H54 (cell line): ENCODE results near the gene SUMO3.

Experiments
- DNase-seq: peaks from one replicate; pipeline ENCODE4 v3.0.0; 2011; ENCODE audit warnings: low spot score, mixed read lengths; ENCODE audit not compliant: insufficient read length
- FAIRE-seq: peaks from 3 replicates; lab custom pipeline; 2011; peaks lifted over from hg19 to GRCh38; lab: Jason Lieb, UNC
- POLR2A ChIP-seq: IDR thresholded peaks from 2 replicates; pipeline ENCODE4 v1.6.1; 2011; ENCODE audit warnings: low read depth, mild to moderate bottlenecking, low read length

Gene SUMO3

GRCh38 chr21:44764319-44765230 lies 53.3 kb downstream of the SUMO3 start:
- no peak for FAIRE-seq
- DNase-seq = no peak
- TF ChIP-seq POLR2A = no peak

DNA sequence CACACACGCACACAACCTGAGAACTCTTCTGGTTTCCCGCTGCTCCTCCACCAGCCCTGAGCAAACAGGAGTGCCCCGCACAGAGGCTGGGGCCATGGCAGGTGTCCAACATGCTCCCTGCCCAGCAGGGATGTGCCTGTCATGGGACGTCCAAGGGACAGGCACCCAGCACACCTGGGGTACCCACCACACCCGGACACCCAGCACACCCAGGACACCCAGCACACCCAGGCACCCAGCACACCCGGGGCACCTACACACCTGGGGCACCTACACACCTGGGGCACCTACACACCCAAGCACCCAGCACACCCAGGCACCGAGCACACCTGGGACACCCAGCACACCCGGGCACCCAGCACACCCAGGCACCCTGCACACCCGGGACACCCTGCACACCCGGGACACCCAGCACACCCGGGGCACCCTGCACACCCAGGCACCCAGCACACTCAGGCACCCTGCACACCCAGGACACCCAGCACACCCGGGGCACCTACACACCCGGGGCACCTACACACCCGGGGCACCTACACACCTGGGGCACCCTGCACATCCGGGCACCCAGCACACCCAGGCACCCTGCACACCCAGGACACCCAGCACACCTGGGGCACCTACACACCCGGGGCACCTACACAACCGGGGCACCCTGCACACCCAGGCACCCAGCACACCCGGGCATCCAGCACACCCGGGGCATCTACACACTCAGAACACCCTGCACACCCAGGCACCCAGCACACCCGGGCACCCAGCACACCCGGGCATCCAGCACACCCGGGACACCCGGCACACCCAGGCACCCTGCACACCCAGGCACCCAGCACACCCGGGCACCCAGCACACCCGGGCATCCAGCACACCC lies 54.2 kb downstream of the SUMO3 start:
- FAIRE-seq (no peak), DNase-seq (no peak)
- no peak for TF ChIP-seq POLR2A

- TF ChIP-seq POLR2A = no peak
- DNase-seq = no peak
- FAIRE-seq = no peak
These were observed 54.8 kb downstream of the SUMO3 start for GRCh38 chr21:44763050-44763378.

DNA sequence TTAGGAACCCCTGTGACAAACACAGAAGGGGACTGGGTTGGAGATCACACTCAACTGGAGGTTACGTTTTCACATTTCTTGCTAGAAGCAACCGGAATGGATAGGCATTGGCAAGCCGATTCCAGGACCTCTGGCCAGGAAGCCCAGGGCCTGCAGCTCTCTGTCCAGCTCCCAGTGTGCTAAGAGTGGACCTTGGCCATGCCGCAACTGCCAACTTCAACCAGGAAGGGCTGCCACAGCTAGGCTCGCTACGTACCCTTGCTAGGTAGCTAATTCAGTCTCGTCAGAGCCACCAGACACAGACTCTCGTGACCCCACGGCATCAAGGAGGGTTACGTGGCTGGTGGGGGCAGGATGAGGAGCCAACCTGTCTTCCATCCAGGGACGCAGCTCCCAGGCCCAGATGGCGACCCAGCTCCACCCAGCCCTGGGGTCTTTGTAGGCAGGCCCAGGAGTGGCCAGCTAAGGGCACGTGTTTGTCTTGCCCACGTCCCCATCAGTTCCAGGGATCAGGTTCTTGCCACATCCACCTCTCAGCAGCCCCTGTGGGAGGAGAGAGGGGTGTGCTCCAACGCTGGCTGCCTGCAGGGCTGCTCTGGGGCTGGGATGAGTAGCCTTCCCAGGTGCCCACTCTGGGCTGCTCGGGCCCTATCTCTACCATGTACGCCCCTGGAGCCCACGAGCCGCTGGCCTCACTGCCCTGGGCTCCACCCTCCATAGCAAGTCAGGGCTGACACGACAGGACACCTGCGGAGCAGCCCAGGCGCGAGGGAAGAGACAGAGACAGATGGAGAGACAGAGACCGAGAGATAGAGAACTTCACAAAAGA lies 55.4 kb downstream of the SUMO3 start:
- DNase-seq = no peak
- FAIRE-seq = no peak
- no peak for TF ChIP-seq POLR2A

GRCh38 chr21:44761747-44762208 lies 56.1 kb downstream of the SUMO3 start:
- FAIRE-seq (no peak), DNase-seq (no peak)

DNA sequence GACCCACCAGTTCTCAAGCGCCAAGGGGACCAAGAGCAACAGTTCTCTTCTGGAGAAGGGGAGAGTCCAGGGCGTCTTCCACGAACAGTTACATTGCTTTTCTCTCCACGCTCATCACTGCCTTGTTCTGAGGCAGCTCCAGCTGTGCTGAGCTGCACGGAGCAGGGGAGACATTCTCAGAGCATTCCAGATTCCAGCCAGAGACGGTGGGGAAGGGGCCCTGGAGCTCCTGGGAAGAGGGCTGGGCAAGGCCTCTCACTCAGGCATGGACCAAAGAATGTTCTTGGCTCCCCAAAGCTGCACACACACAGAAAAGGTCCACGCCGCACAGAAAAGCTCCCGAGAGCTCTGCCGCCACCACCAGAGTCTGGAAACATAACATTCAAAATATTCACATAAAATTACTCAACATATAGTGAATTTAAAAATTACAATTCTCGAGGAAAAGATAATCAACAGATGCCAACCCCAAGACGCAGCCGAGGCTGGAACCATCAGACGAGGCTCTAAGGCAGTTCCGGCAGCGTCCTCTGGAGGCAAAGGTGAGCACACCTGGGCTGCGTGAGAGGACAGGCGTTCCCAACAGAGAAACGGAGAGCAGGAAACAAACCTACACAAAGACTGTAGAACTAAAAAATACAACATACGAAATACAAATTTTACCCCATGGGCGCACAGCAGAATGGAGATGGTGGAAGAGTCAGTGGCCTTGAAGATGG lies 56.7 kb downstream of the SUMO3 start:
- no peak for TF ChIP-seq POLR2A
- DNase-seq (no peak), FAIRE-seq (no peak)

More at GRCh38 chr21:44761747-44762208, 56.1 kb downstream of the SUMO3 start:
- no peak for TF ChIP-seq POLR2A

DNA sequence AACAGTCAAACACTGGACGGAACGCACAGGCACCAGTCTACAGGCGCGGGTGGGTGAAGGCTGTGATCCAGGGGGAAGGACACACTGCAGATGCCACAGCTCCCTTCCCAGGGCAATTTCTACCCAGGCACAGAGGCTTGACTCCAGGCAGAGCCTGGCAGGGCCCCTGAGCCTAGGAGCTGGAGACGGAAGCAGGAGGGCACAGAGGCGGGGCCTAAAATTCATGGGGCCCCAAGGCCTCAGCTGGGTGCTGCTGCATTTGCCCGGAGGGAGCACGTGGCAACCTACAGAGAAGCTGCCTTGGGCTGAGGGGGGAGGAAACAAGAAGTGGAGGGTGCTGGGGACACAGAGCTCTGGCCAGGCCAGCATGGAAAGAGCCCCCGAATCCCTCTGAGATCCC lies 57.5 kb downstream of the SUMO3 start:
- DNase-seq (no peak), FAIRE-seq (no peak)
- no peak for TF ChIP-seq POLR2A

GRCh38 chr21:44759628-44760285 lies 58.1 kb downstream of the SUMO3 start:
- TF ChIP-seq POLR2A = no peak
- FAIRE-seq = no peak
- DNase-seq = no peak

GRCh38 chr21:44758781-44759627 lies 58.9 kb downstream of the SUMO3 start:
- DNase-seq (no peak), FAIRE-seq (no peak)
- no peak for TF ChIP-seq POLR2A

DNA sequence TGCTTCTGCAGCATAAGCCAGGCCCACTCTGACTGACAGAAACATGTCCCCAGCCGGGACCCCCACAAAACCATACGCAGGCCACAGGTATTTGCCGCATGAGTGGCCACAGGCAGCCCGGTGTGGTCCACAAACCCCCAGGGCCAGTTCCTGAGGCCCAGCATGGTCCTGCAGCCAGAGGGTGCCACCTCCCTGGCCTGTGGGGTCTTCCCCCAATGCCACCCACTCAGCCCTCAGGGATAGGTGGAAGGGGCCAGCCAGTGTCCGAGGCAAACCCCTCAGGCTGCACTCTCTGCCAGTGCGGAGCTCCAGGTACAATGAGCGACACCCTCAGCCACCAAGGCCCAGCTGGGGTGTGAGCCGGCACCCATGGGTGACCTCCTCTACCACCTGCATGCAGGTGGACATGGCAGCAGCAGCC lies 59.7 kb downstream of the SUMO3 start:
- FAIRE-seq = no peak
- TF ChIP-seq POLR2A = no peak
- no peak for DNase-seq

DNA sequence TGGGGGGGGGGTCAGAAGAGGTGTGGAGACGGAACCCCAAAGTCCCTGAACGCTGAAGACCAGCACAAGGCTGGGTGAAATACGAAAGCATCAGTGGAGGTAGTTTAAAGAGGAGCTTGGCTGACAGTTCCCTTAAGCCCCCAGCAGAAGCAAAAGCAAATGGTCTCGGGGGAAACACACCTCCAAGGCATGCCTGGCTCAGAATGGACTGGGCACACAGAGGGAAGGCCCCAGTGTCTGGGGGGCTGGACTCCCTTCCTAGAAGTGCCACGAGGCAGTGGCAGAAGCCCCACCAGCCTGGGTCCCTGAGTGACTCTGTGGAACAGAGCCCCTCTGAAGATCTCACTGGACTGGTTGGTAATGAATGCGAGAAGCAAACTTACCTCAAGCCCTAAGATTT lies 60.1 kb downstream of the SUMO3 start:
- TF ChIP-seq POLR2A = no peak
- FAIRE-seq (no peak), DNase-seq (no peak)
